Activated CD8-positive, alpha-beta memory T cell treated with anti-CD3 and anti-CD28 coated beads, Interleukin-2, amount 50 U/mL, for 4 hours (primary cell): ENCODE measurements around the gene PSMD10.

ENCODE experiments used
- DNase-seq: peaks from one replicate; pipeline ENCODE4 v3.0.0-alpha.2; 2020

PSMD10 gene

DNA sequence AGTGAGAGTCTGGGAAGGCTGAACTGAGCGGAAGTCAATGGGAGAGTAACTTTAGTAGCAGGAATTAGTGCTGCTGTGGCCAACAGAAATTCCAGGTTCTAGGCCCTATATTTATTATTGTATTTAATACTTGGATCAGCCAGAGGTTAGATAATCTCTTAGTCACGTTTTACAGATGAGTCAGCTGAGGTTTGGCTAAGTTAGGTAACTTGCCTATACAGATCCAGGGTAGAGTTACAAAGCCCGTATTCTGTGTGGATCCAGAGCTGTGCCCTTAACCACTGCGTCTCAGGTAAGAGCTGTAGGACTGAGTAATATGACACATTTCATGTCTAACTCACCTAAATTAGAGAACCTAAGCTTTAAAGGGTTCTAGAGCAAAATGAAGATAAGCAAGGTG is 20.5 kb downstream of the PSMD10 start:
- DNase-seq, result no peak

- no peak for DNase-seq
These were observed 23.2 kb downstream of the PSMD10 start for GRCh38 chrX:108068121-108068520.

- no peak for DNase-seq
These were observed 26.7 kb downstream of the PSMD10 start for GRCh38 chrX:108064613-108065012.

- DNase-seq, result no peak
These were observed 27.3 kb downstream of the PSMD10 start for GRCh38 chrX:108064001-108064400.

GRCh38 chrX:108059801-108060200 is 31.5 kb downstream of the PSMD10 start:
- no peak for DNase-seq

GRCh38 chrX:108055546-108055945 is 35.8 kb downstream of the PSMD10 start:
- DNase-seq, result no peak

GRCh38 chrX:108053218-108053617 is 38.1 kb downstream of the PSMD10 start:
- no peak for DNase-seq

DNA sequence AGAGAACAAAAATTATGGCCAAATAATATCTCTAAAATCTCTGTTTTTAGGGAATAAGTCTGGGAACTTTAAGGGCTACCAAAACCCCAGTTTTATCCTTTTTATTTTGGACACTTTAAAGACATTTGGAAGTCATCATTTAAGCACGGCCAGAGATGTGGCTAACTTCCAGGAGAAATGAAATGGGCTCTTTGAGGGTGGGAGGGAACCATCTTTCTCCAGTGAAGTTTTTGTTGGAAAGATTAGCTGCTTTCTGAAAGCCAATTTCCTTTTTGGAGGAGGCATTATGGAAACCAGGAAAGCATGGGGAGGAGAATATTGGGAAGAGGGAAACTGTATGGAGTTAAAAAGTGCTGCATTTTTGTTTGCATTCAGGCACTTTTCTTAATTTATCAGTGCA is 41.7 kb downstream of the PSMD10 start:
- no peak for DNase-seq

- no peak for DNase-seq
These were observed 46.6 kb downstream of the PSMD10 start, which contains the start of gene VSIG1 for GRCh38 chrX:108044554-108045256. Gene VSIG1, plus strand, starts transcription at chrX:108045065. Its CDS starts 66 bp downstream, at chrX:108045131.

GRCh38 chrX:108036298-108036973 is 54.9 kb downstream of the PSMD10 start:
- no peak for DNase-seq

- no peak for DNase-seq
These were observed 56.6 kb downstream of the PSMD10 start for GRCh38 chrX:108034725-108035124.
